K562 (cell line): ENCODE measurements around the gene MAP3K7. TPM values are rescaled to one million over a fixed set of nuclear protein-coding genes. Genes with fewer than 3 reads are reported as not detected.
A peak's percentile ranks its signal among the peaks of the same experiment; 100 is the strongest.

Experiments used
- CBFA2T2 ChIP-seq: fragments of 450-650 bp; conservative IDR thresholded peaks from 2 replicates; pipeline ENCODE4 v1.6.1; 2017; ENCODE audit warnings: mild to moderate bottlenecking
- CXXC5 ChIP-seq: fragments of 250-450 bp; sonication (Bioruptor Pico); IDR thresholded peaks from 2 replicates; pipeline ENCODE4 v1.8.0; 2022; ENCODE audit warnings: inconsistent platforms, mild to moderate bottlenecking, moderate library complexity
- HCFC1 ChIP-seq: IDR thresholded peaks from 2 replicates; pipeline ENCODE4 v1.6.1; 2012; ENCODE audit warnings: low read depth, low read length, improper control_type of control experiment
- HDAC6 ChIP-seq: IDR thresholded peaks from 2 replicates; pipeline ENCODE4 v1.6.1; 2012; ENCODE audit warnings: low read depth, mild to moderate bottlenecking, control low read depth, inconsistent platforms, low read length, moderate library complexity
- NR2F6 ChIP-seq: fragments of 450-650 bp; formaldehyde crosslinking; IDR thresholded peaks from 2 replicates; pipeline ENCODE4 v1.4.0; 2020; ENCODE audit warnings: mild to moderate bottlenecking
- OTX1 ChIP-seq: fragments of 450-650 bp; formaldehyde crosslinking; IDR thresholded peaks from 2 replicates; pipeline ENCODE4 v1.4.0; 2022; ENCODE audit warnings: mild to moderate bottlenecking
- RAD21 ChIP-seq, 2 experiments: fragments of 250-450 bp in 1 of 2; fragments of 450-650 bp in 1 of 2; sonication (Bioruptor Pico) in 1 of 2; formaldehyde crosslinking in 1 of 2; IDR thresholded peaks in 1 of 2; conservative IDR thresholded peaks in 1 of 2; 2 replicates each; pipeline versions ENCODE4 v1.4.0 to v1.8.0; 2020 to 2022; ENCODE audit warnings: mild to moderate bottlenecking in 2 of 2, moderate library complexity in 1 of 2
- RBM17 ChIP-seq: fragments of 200-400 bp; formaldehyde crosslinking; IDR thresholded peaks from 2 replicates; pipeline ENCODE4 v1.6.1; 2017; ENCODE audit warnings: low read depth, mild to moderate bottlenecking, low read length, borderline replicate concordance
- SMAD2 ChIP-seq: fragments of 150-350 bp; IDR thresholded peaks from 2 replicates; pipeline ENCODE4 v1.6.1; 2014; ENCODE audit warnings: low read depth, mild to moderate bottlenecking, low read length
- ZNF75A ChIP-seq: fragments of 450-650 bp; formaldehyde crosslinking; IDR thresholded peaks from 2 replicates; pipeline ENCODE4 v1.4.0; 2020; ENCODE audit warnings: mild to moderate bottlenecking
- polyA plus RNA-seq, 8 experiments: library from polyadenylated mRNA; depleted of rRNA in 4 of 8; stranded (reverse) in 5 of 8; unstranded in 3 of 8; fragments of >200 nt; fragmentation: Nextera tagmentation in 2 of 8; fragmentation: Illumina TruSeq in 1 of 8; extraction: Ambion mirVana in 2 of 8; extraction: Trizol in 1 of 8; gene quantifications; 2 replicates each; pipeline versions ENCODE4 v1.2.1 to v1.2.3, GENCODE V29; 2011 to 2014; ENCODE audit warnings: inconsistent platforms in 1 of 8, missing spikeins in 1 of 8
- total RNA-seq, 7 experiments: library from RNA; depleted of rRNA in 6 of 7; stranded (reverse); fragments of >200 nt in 6 of 7; fragmentation: Illumina TruSeq in 2 of 7; extraction: Trizol in 2 of 7; gene quantifications; 2 replicates each; pipeline versions ENCODE4 v1.2.1 to v1.2.3, GENCODE V29; 2011 to 2021; ENCODE audit warnings: low replicate concordance in 1 of 7
- TF ChIP-seq, protein P1 (sequence below): fragments of 450-650 bp; IDR thresholded peaks from 2 replicates; pipeline ENCODE4 v1.6.1; 2016; ENCODE audit warnings: borderline replicate concordance
- TF ChIP-seq, protein P2 (sequence below): fragments of 450-650 bp; IDR thresholded peaks from 2 replicates; pipeline ENCODE4 v1.6.1; 2016; ENCODE audit warnings: mild to moderate bottlenecking, moderate library complexity

Gene MAP3K7
- total and polyA plus RNA-seq, 9 of the 15 experiments (the other 6 are each of a cell fraction or from before 2014, with no cell fraction given), result 13.4 to 60.9 (median 34.8) TPM

GRCh38 chr6:90466154-90466940 is 120.5 kb downstream of the MAP3K7 start (continued):
- TF ChIP-seq SMAD2 (no peak), CBFA2T2 (peak; percentile 34; the same call in 1 of the 2 replicates), HCFC1 (no peak), ZNF75A (CRISPR knock-in tag) (no peak), NR2F6 (CRISPR knock-in tag) (no peak), RAD21 (CRISPR knock-in tag; conservative IDR thresholded peaks at IDR 0.05 in 1 of 2, IDR thresholded peaks at IDR 0.05 in 1 of 2) (no peak), HDAC6 (no peak), OTX1 (CRISPR knock-in tag) (no peak), CXXC5 (no peak), RBM17 (no peak)
- TF ChIP-seq, protein P1, sequence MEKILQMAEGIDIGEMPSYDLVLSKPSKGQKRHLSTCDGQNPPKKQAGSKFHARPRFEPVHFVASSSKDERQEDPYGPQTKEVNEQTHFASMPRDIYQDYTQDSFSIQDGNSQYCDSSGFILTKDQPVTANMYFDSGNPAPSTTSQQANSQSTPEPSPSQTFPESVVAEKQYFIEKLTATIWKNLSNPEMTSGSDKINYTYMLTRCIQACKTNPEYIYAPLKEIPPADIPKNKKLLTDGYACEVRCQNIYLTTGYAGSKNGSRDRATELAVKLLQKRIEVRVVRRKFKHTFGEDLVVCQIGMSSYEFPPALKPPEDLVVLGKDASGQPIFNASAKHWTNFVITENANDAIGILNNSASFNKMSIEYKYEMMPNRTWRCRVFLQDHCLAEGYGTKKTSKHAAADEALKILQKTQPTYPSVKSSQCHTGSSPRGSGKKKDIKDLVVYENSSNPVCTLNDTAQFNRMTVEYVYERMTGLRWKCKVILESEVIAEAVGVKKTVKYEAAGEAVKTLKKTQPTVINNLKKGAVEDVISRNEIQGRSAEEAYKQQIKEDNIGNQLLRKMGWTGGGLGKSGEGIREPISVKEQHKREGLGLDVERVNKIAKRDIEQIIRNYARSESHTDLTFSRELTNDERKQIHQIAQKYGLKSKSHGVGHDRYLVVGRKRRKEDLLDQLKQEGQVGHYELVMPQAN, result no peak
- TF ChIP-seq, protein P2, sequence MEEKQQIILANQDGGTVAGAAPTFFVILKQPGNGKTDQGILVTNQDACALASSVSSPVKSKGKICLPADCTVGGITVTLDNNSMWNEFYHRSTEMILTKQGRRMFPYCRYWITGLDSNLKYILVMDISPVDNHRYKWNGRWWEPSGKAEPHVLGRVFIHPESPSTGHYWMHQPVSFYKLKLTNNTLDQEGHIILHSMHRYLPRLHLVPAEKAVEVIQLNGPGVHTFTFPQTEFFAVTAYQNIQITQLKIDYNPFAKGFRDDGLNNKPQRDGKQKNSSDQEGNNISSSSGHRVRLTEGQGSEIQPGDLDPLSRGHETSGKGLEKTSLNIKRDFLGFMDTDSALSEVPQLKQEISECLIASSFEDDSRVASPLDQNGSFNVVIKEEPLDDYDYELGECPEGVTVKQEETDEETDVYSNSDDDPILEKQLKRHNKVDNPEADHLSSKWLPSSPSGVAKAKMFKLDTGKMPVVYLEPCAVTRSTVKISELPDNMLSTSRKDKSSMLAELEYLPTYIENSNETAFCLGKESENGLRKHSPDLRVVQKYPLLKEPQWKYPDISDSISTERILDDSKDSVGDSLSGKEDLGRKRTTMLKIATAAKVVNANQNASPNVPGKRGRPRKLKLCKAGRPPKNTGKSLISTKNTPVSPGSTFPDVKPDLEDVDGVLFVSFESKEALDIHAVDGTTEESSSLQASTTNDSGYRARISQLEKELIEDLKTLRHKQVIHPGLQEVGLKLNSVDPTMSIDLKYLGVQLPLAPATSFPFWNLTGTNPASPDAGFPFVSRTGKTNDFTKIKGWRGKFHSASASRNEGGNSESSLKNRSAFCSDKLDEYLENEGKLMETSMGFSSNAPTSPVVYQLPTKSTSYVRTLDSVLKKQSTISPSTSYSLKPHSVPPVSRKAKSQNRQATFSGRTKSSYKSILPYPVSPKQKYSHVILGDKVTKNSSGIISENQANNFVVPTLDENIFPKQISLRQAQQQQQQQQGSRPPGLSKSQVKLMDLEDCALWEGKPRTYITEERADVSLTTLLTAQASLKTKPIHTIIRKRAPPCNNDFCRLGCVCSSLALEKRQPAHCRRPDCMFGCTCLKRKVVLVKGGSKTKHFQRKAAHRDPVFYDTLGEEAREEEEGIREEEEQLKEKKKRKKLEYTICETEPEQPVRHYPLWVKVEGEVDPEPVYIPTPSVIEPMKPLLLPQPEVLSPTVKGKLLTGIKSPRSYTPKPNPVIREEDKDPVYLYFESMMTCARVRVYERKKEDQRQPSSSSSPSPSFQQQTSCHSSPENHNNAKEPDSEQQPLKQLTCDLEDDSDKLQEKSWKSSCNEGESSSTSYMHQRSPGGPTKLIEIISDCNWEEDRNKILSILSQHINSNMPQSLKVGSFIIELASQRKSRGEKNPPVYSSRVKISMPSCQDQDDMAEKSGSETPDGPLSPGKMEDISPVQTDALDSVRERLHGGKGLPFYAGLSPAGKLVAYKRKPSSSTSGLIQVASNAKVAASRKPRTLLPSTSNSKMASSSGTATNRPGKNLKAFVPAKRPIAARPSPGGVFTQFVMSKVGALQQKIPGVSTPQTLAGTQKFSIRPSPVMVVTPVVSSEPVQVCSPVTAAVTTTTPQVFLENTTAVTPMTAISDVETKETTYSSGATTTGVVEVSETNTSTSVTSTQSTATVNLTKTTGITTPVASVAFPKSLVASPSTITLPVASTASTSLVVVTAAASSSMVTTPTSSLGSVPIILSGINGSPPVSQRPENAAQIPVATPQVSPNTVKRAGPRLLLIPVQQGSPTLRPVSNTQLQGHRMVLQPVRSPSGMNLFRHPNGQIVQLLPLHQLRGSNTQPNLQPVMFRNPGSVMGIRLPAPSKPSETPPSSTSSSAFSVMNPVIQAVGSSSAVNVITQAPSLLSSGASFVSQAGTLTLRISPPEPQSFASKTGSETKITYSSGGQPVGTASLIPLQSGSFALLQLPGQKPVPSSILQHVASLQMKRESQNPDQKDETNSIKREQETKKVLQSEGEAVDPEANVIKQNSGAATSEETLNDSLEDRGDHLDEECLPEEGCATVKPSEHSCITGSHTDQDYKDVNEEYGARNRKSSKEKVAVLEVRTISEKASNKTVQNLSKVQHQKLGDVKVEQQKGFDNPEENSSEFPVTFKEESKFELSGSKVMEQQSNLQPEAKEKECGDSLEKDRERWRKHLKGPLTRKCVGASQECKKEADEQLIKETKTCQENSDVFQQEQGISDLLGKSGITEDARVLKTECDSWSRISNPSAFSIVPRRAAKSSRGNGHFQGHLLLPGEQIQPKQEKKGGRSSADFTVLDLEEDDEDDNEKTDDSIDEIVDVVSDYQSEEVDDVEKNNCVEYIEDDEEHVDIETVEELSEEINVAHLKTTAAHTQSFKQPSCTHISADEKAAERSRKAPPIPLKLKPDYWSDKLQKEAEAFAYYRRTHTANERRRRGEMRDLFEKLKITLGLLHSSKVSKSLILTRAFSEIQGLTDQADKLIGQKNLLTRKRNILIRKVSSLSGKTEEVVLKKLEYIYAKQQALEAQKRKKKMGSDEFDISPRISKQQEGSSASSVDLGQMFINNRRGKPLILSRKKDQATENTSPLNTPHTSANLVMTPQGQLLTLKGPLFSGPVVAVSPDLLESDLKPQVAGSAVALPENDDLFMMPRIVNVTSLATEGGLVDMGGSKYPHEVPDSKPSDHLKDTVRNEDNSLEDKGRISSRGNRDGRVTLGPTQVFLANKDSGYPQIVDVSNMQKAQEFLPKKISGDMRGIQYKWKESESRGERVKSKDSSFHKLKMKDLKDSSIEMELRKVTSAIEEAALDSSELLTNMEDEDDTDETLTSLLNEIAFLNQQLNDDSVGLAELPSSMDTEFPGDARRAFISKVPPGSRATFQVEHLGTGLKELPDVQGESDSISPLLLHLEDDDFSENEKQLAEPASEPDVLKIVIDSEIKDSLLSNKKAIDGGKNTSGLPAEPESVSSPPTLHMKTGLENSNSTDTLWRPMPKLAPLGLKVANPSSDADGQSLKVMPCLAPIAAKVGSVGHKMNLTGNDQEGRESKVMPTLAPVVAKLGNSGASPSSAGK, result no peak
